Measurements from ENCODE around the gene COL11A1.
"Not testable (repeated sequence)": the region's sequence is repeated elsewhere in the genome, so short reads cannot be mapped to it uniquely, and the experiment has no call there.

The COL11A1 gene

DNA sequence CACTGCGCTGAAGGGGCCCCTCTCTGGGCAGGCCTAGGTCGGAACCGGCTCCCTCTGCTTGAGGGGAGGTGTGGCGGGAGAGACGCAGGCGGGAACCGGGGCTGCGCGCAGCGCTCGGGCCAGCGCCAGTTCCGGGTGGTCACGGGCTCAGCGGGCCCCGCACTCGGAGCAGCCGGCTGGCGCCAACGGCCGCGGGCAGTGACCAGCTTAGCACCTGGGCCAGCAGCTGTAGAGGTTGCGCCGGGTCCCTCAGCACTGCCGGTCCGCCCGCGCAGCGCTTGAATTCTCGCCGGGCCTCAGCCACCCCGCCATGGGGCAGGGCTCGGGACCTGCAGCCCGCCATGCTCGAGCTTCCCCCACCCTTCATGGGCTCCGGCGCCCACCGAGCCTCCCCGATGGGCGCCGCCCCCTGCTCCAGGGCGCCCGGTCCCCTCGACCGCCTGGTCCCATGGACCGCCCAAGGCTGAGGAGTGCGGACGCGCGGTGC lies 254.6 kb downstream of the COL11A1 start:
- TF ChIP-seq ZNF274 (IDR thresholded peaks at IDR 0.05; ENCODE audit: low read depth, low read length) = no peak
- H3K4me3 ChIP-seq (ENCODE audit: low read length) = no peak overlapping the region

DNA sequence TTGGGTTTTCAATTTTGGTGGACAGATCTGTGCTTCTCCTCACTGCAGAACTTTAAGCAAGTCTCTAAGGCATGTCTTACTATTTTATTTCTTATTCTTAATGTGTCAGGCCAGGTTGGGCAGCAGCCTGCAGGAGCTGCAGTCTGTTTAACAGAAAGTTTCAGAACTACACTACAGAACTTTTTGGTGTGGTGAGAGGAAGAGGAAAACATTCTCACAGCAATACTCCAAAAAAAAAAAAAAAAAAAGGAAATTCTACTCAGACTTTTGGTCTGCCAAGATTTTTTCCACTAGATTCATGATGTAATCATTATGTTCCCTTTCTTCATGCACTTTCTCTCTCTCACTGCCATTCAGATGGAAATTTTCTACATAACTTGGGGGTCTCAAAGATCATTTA lies 255.2 kb downstream of the COL11A1 start:
- TF ChIP-seq ZNF274 (IDR thresholded peaks at IDR 0.05; ENCODE audit: low read depth, low read length) = no peak
- no peak overlapping the region for H3K4me3 ChIP-seq (ENCODE audit: low read length)

- no peak overlapping the region for H3K4me3 ChIP-seq (ENCODE audit: low read length)
- no peak for TF ChIP-seq ZNF274 (IDR thresholded peaks at IDR 0.05; ENCODE audit: low read depth, low read length)
Observed at GRCh38 chr1:102852613-102853012, 255.7 kb downstream of the COL11A1 start.

GRCh38 chr1:102851616-102852015 lies 256.7 kb downstream of the COL11A1 start:
- TF ChIP-seq ZNF274 (IDR thresholded peaks at IDR 0.05; ENCODE audit: low read depth, low read length) = no peak
- H3K4me3 ChIP-seq (ENCODE audit: low read length) = no peak overlapping the region

DNA sequence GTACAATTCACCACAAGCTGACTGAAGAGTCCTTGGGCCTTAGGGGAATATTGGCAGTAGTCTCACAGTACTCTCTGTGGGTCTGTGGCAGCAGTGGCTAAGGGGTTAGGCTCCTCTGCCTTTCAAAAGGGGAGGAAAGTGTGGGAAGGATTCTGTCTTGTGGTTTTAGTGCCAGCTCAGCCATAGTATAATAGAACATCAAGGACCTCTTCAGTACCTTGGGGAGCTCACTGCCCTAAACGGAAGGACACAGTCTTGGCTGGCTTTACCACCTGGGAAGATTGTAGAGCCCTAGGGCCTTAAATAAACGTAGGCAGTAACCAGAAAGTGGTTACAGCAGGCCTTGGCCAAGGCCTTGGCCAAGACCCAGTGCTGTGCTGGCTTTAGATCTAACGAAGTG lies 265.7 kb downstream of the COL11A1 start:
- no peak overlapping the region for H3K4me3 ChIP-seq (ENCODE audit: low read length)
- no peak for TF ChIP-seq ZNF274 (IDR thresholded peaks at IDR 0.05; ENCODE audit: low read depth, low read length)

DNA sequence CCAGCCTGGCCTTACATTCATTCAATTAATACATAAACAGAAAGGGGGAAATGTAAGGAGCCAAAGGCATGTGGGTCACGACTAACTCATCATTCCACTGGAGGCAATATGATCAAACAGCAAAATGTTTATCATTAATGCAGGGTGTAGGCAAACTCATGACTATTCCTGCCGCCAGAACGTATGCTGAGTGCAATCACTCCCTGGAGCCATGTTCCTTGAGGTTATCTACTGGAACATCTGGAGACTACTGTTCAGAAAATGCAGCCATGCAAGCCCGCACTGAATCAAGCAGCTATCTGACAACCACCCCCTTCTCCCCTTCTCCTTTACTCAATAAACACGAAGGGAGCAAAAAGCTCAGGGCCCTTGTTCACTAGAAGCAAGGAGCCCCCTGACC lies 267.6 kb downstream of the COL11A1 start:
- no peak overlapping the region for H3K4me3 ChIP-seq (ENCODE audit: low read length)
- TF ChIP-seq ZNF274 (IDR thresholded peaks at IDR 0.05; ENCODE audit: low read depth, low read length) = no peak

- no peak overlapping the region for H3K4me3 ChIP-seq (ENCODE audit: low read length)
Observed at GRCh38 chr1:102838016-102838415, 270.3 kb downstream of the COL11A1 start.

GRCh38 chr1:102837551-102837950 lies 270.8 kb downstream of the COL11A1 start:
- TF ChIP-seq ZNF274 (IDR thresholded peaks at IDR 0.05; ENCODE audit: low read depth, low read length) = no peak
- no peak overlapping the region for H3K4me3 ChIP-seq (ENCODE audit: low read length)

More at GRCh38 chr1:102838016-102838415, 270.3 kb downstream of the COL11A1 start:
- no peak for TF ChIP-seq ZNF274 (IDR thresholded peaks at IDR 0.05; ENCODE audit: low read depth, low read length)

GRCh38 chr1:102836991-102837390 lies 271.3 kb downstream of the COL11A1 start:
- no peak for TF ChIP-seq ZNF274 (IDR thresholded peaks at IDR 0.05; ENCODE audit: low read depth, low read length)
- no peak overlapping the region for H3K4me3 ChIP-seq (ENCODE audit: low read length)

DNA sequence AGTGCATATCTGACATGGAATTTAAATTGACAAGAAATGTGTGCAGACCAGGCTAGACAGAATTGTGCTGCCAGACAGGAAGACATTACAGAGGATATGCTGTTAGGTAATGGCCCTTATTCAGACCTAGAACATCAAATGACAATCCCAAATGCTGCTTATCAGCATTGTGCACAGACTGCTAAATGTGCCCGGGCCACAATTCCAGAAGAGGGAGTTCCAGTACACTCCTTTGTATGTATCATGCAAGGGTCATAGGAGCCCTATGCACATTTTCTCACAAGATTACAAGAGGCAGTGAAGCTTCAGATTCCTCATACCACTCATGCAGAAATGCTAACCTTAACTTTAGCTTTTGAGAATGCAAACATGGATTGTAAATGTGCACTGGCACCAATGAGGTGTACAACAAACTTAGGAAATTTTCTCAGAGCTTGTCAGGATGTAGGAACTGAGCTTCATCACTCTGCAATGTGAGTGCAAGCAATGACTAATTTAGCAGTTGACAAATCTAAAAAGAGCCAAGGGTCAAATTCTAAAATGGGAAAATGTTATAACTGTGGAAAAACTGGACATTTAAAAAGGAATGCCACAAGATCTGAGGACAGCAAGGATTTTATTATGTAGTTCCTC lies 273.5 kb downstream of the COL11A1 start:
- no peak for TF ChIP-seq ZNF274 (IDR thresholded peaks at IDR 0.05; ENCODE audit: low read depth, low read length)
- H3K4me3 ChIP-seq (ENCODE audit: low read length) = no peak overlapping the region

DNA sequence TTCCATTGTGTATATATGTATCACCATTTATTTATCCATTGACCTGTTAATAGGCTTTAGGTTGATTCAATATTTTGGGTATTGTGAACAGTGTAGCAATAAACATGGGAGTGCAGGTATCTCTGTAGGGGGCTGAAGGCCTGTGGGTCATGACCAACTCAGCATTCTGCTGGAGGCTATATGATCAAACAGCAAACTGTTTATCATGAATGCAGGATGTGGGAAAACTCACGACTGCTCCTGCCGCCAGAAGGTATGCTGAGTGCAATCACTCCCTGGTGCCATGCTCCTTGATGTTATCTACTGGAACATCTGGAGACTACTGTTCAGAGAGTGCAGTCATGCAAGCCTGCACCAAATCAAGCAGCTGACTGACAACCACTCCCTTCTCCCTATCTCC lies 275.2 kb downstream of the COL11A1 start:
- no peak overlapping the region for H3K4me3 ChIP-seq (ENCODE audit: low read length)
- TF ChIP-seq ZNF274 (IDR thresholded peaks at IDR 0.05; ENCODE audit: low read depth, low read length) = no peak

- H3K4me3 ChIP-seq (ENCODE audit: low read length) = not testable (repeated sequence)
Observed at GRCh38 chr1:102826706-102827105, 281.6 kb downstream of the COL11A1 start.
